HepG2 (cell line): ENCODE data around the gene GFY. TPM values are rescaled to one million over a fixed set of nuclear protein-coding genes. Genes with fewer than 3 reads are reported as not detected.

Experiments used
- ATAC-seq: fragments of 200-7000 bp; cut with Tn5 transposase; 3 replicates; pipeline ENCODE4 v1.9.1; 2020; ENCODE audit warnings: mild to moderate bottlenecking, moderate library complexity
- BruUV-seq: library from RNA; stranded (reverse); fragments of 400-500 nt; replicated peaks from 2 replicates; lab custom pipeline; 2021; lab: Mats Ljungman, UMichigan
- CTCF ChIA-PET: fragments of 300-600 bp; formaldehyde crosslinking; extraction: SDS; loops from one replicate; lab custom pipeline; 2021; ENCODE audit warnings: low total read pairs, inconsistent platforms, low intra/inter-chr PET ratio; lab: Yijun Ruan, JAX
- POLR2A ChIA-PET: fragments of 350-600 bp; sonication (Branson Sonifier 250); formaldehyde crosslinking; loops from one replicate; lab custom pipeline; 2020; ENCODE audit warnings: antibody characterized with exemption, inconsistent platforms; lab: Yijun Ruan, JAX
- DNase-seq: peaks from one replicate; pipeline ENCODE4 v3.0.0-alpha.2; 2015; ENCODE audit warnings: low spot score
- FAIRE-seq: peaks from 3 replicates; lab custom pipeline; 2011; peaks lifted over from hg19 to GRCh38; lab: Jason Lieb, UNC
- H2AFZ ChIP-seq: one replicate; pipeline ENCODE4 v1.6.1; 2011; ENCODE audit warnings: low read length, inconsistent platforms
- H3K27ac ChIP-seq: fragments of 300-600 bp; 3 replicates; pipeline ENCODE4 v1.8.0; 2011; ENCODE audit warnings: mixed run types, mild to moderate bottlenecking, mixed read lengths, low read length, inconsistent platforms; ENCODE audit not compliant: insufficient read depth; ENCODE audit errors: extremely low read length
- H3K27me3 ChIP-seq, 2 experiments: fragments of 200-600 bp in 1 of 2; 2 replicates in 1 of 2; 3 replicates in 1 of 2; pipeline versions ENCODE4 v1.6.0 to v1.8.0; 2011; ENCODE audit warnings: low read length in 2 of 2, mild to moderate bottlenecking in 2 of 2, moderate library complexity in 2 of 2, inconsistent platforms in 1 of 2; ENCODE audit not compliant: insufficient read depth in 2 of 2, control insufficient read depth in 1 of 2
- H3K36me3 ChIP-seq, 2 experiments: fragments of 200-600 bp in 1 of 2; replicated peaks in 1 of 2; 2 replicates in 1 of 2; 3 replicates in 1 of 2; pipeline versions ENCODE4 v1.5.1 to v1.8.0; 2011; ENCODE audit warnings: low read length in 2 of 2, inconsistent platforms in 1 of 2; ENCODE audit not compliant: insufficient read depth in 2 of 2, control insufficient read depth in 1 of 2
- H3K4me1 ChIP-seq: 2 replicates; pipeline ENCODE4 v1.5.1; 2012; ENCODE audit warnings: low read length, inconsistent platforms; ENCODE audit not compliant: insufficient read depth
- H3K4me2 ChIP-seq: 2 replicates; pipeline ENCODE4 v1.6.0; 2011; ENCODE audit warnings: low read depth, low read length, inconsistent platforms
- H3K4me3 ChIP-seq, 3 experiments: fragments of 200-600 bp in 1 of 3; sonication (generic), shearing (Covaris generic) in 1 of 3; replicated peaks in 1 of 3; 2 replicates each; pipeline ENCODE4 v1.5.1; 2011 to 2016; ENCODE audit warnings: low read length in 3 of 3, inconsistent platforms in 2 of 3, low read depth in 2 of 3, mild to moderate bottlenecking in 2 of 3, control low read depth in 1 of 3, mixed read lengths in 1 of 3; ENCODE audit not compliant: insufficient read depth in 1 of 3
- H3K79me2 ChIP-seq: one replicate; pipeline ENCODE4 v1.6.1; 2011; ENCODE audit warnings: low read length, inconsistent platforms; ENCODE audit not compliant: insufficient read depth
- H3K9ac ChIP-seq: 2 replicates; pipeline ENCODE4 v1.6.0; 2011; ENCODE audit warnings: mild to moderate bottlenecking, low read depth, low read length, inconsistent platforms; ENCODE audit not compliant: insufficient read depth
- H3K9me3 ChIP-seq: 2 replicates; pipeline ENCODE4 v1.5.1; 2012; ENCODE audit warnings: mild to moderate bottlenecking, low read length
- H4K20me1 ChIP-seq: 2 replicates; pipeline ENCODE4 v1.6.0; 2011; ENCODE audit warnings: inconsistent platforms, mild to moderate bottlenecking, low read length, moderate library complexity; ENCODE audit not compliant: insufficient read depth
- CBX5 ChIP-seq: sonication (generic); formaldehyde crosslinking; IDR thresholded peaks from 2 replicates; pipeline ENCODE4 v1.4.0; 2020; ENCODE audit warnings: missing genetic modification reagents, borderline replicate concordance
- CEBPZ ChIP-seq: IDR thresholded peaks from 2 replicates; pipeline ENCODE4 v1.6.1; 2012; ENCODE audit warnings: low read length, improper control_type of control experiment
- DNMT1 ChIP-seq: sonication (generic); formaldehyde crosslinking; IDR thresholded peaks from 2 replicates; pipeline ENCODE4 v1.5.1; 2020; ENCODE audit warnings: mild to moderate bottlenecking, missing genetic modification reagents
- GTF2F1 ChIP-seq: fragments of 150-350 bp; IDR thresholded peaks from 2 replicates; pipeline ENCODE4 v1.6.1; 2014; ENCODE audit warnings: low read length
- IRF1 ChIP-seq: sonication (generic); formaldehyde crosslinking; IDR thresholded peaks from 2 replicates; pipeline ENCODE4 v1.4.0; 2020; ENCODE audit warnings: low read depth, mild to moderate bottlenecking, missing genetic modification reagents
- KDM5B ChIP-seq: sonication (generic); formaldehyde crosslinking; IDR thresholded peaks from 2 replicates; pipeline ENCODE4 v1.4.0; 2020; ENCODE audit warnings: missing genetic modification reagents, mild to moderate bottlenecking, borderline replicate concordance
- PCBP1 ChIP-seq: fragments of 200-400 bp; formaldehyde crosslinking; IDR thresholded peaks from 2 replicates; pipeline ENCODE4 v1.6.1; 2017; ENCODE audit warnings: mild to moderate bottlenecking, low read depth, low read length, borderline replicate concordance
- POLR2AphosphoS5 ChIP-seq: IDR thresholded peaks from 2 replicates; pipeline ENCODE4 v1.6.1; 2012; ENCODE audit warnings: low read depth, low read length
- ZMYM4 ChIP-seq: sonication (generic); formaldehyde crosslinking; IDR thresholded peaks from 2 replicates; pipeline ENCODE4 v1.8.1; 2023; ENCODE audit warnings: mild to moderate bottlenecking, missing genetic modification reagents
- ZNF251 ChIP-seq: sonication (generic); formaldehyde crosslinking; IDR thresholded peaks from 2 replicates; pipeline ENCODE4 v1.9.0; 2021; ENCODE audit warnings: mild to moderate bottlenecking, missing genetic modification reagents
- ZNF580 ChIP-seq: IDR thresholded peaks from 2 replicates; pipeline ENCODE4 v1.6.1; 2016; ENCODE audit warnings: low read depth, borderline replicate concordance
- ZNF766 ChIP-seq: sonication (generic); formaldehyde crosslinking; IDR thresholded peaks from 2 replicates; pipeline ENCODE4 v1.5.0; 2020; ENCODE audit warnings: missing genetic modification reagents, borderline replicate concordance
- WGBS: methylation state at CpG from one replicate; pipeline ENCODE4 v1.1.6; 2017; ENCODE audit warnings: low lambda C conversion rate; 5-methylcytosine and 5-hydroxymethylcytosine counted together
- in situ Hi-C: cut with HindIII; loops from 2 replicates; pipeline ENCODE4 v1.10.0; 2017; ENCODE audit warnings: low pct_unique_long_range_greater_than_20kb; ENCODE audit not compliant: extremely low pct_ligation_motif_present
- intact Hi-C: fragments of 100-400 bp; cut with micrococcal nuclease; formaldehyde crosslinking; loops from one replicate; pipeline ENCODE4 v1.10.0; 2022; ENCODE audit not compliant: unreplicated experiment
- polyA plus RNA-seq, 8 experiments: library from polyadenylated mRNA; depleted of rRNA in 3 of 8; stranded (reverse) in 7 of 8; unstranded in 1 of 8; fragments of >200 nt; fragmentation: Illumina TruSeq in 4 of 8; extraction: Trizol in 4 of 8; gene quantifications; 2 replicates each; pipeline versions ENCODE4 v1.2.1 to v1.2.3, GENCODE V29; 2011 to 2016; ENCODE audit warnings: low read depth in 4 of 8, missing spikeins in 1 of 8, mixed read lengths in 1 of 8; ENCODE audit not compliant: insufficient read depth in 1 of 8
- total RNA-seq, 5 experiments: library from RNA; depleted of rRNA; stranded (reverse); fragments of >200 nt; fragmentation: Illumina TruSeq; extraction: Trizol; gene quantifications; 2 replicates each; pipeline ENCODE4 v1.2.3, GENCODE V29; 2016; ENCODE audit warnings: low read depth in 1 of 5
- TF ChIP-seq, protein P1 (sequence below): sonication (generic); formaldehyde crosslinking; conservative IDR thresholded peaks from 2 replicates; pipeline ENCODE4 v1.4.0; 2020; ENCODE audit warnings: missing genetic modification reagents

The GFY gene
- total and polyA plus RNA-seq, 2 of the 13 experiments (the other 11 are each of a cell fraction or from before 2014, with no cell fraction given), result not detected

DNA sequence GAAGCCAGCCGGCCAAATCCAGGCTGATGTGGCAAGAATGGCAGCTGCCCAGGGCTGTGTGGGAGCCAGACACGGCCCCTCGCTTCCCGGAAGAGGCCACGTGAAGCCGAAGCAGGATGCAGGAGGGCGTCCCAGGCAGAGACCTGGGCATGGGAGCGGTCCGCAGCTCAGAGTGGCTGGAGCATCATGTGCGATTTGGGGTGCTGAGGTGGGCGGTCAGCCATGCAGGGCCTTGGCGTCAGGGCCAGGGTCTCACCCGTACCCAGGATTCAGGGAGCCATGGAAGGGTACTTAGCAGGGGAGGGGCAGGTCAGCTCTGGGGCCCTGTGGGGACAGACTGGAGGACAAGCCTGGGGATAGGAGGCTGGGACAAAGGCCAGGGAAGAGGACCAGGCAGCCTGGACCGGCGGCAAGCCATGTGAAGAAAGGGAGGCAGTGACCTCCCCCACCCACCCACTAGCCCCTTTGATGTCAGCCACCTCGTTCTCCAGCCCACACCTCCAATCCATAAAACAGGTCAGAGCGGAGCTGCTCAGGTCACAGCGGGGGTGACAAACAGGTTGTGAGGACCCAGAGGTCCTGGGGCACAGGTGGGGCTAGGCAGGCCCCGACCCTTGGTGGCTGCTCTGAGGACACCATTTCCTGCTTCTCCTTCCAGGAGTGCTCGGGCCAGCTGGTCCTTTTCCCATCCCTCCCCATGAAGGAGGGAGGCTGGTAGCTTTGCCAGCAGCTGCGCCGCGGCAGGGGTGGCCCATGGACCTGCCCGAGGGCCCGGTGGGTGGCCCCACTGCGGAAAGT, 34.9 kb upstream of the GFY start:
- Histone ChIP-seq H3K4me1 (no peaks in the 10 kb centered on the region), H3K79me2 (no peaks in the 10 kb centered on the region), H3K9ac (no peak overlapping the region), H3K4me2 (no peak overlapping the region), H3K9me3 (no peaks in the 10 kb centered on the region), H3K27me3 (peaks cover 6 to 32% of the 10 kb centered on the region in 2 experiments), H4K20me1 (no peaks in the 10 kb centered on the region), H3K36me3 (no peaks in the 10 kb centered on the region), H2AFZ (no peak overlapping the region), H3K27ac (no peak overlapping the region), H3K4me3 (no peak overlapping the region)
- WGBS, result 17% methylated on average over 4 of the region's 26 CpGs
- ATAC-seq (peak; percentile 18), DNase-seq (no peak), FAIRE-seq (no peak)
- CTCF ChIA-PET, result interaction anchor here (3.3 kb wide), 1 partner anchor 53 kb away, joined by 45 read pairs; no protein-coding TSS in a partner anchor
- POLR2A ChIA-PET, result no interaction called here
- in situ Hi-C loops, result loop anchor here (5.0 kb wide), 1 partner anchor 37 kb away; the partner anchor contains the start of gene GFY
- intact Hi-C loops, result loop anchor here (5.0 kb wide), 1 partner anchor 37 kb away; the partner anchor contains the start of gene GFY
- TF ChIP-seq IRF1, result no peak
- TF ChIP-seq, protein P1, sequence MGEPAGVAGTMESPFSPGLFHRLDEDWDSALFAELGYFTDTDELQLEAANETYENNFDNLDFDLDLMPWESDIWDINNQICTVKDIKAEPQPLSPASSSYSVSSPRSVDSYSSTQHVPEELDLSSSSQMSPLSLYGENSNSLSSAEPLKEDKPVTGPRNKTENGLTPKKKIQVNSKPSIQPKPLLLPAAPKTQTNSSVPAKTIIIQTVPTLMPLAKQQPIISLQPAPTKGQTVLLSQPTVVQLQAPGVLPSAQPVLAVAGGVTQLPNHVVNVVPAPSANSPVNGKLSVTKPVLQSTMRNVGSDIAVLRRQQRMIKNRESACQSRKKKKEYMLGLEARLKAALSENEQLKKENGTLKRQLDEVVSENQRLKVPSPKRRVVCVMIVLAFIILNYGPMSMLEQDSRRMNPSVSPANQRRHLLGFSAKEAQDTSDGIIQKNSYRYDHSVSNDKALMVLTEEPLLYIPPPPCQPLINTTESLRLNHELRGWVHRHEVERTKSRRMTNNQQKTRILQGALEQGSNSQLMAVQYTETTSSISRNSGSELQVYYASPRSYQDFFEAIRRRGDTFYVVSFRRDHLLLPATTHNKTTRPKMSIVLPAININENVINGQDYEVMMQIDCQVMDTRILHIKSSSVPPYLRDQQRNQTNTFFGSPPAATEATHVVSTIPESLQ (CRISPR knock-in tag), result no peak
- TF ChIP-seq POLR2AphosphoS5, result no peak
- no peak for TF ChIP-seq CEBPZ
- TF ChIP-seq ZNF580 (CRISPR knock-in tag), result no peak
- TF ChIP-seq KDM5B (CRISPR knock-in tag), result no peak
- no peak for TF ChIP-seq PCBP1
- no peak for TF ChIP-seq ZNF251 (CRISPR knock-in tag)
- no peak for TF ChIP-seq ZNF766
- TF ChIP-seq ZMYM4 (CRISPR knock-in tag), result no peak
- no peak for TF ChIP-seq GTF2F1
- no peak for TF ChIP-seq DNMT1 (CRISPR knock-in tag)
- TF ChIP-seq CBX5 (CRISPR knock-in tag), result no peak
- no TSS peak for BruUV-seq
